ENCODE measurements around the gene MARCHF3.

GRCh38 chr5:126953640-126954039 is 76.7 kb downstream of the MARCHF3 start:
- TF ChIP-seq POLR2A (IDR thresholded peaks at IDR 0.05) (no peak), CTCF (IDR thresholded peaks at IDR 0.05 in 8 of 11, conservative IDR thresholded peaks at IDR 0.05 in 3 of 11) (no peak)

All from spleen (tissue), 7 donors.